Panc1 (cell line): ENCODE measurements around the gene CARNS1. TPM values are rescaled to one million over a fixed set of nuclear protein-coding genes. Genes with fewer than 3 reads are reported as not detected.

Experiments used
- ATAC-seq: fragments of 200-7000 bp; cut with Tn5 transposase; 2 replicates; pipeline ENCODE4 v1.9.1; 2020; ENCODE audit warnings: mild to moderate bottlenecking, moderate library complexity
- BruUV-seq: library from RNA; stranded (reverse); fragments of 400-500 nt; replicated peaks from 2 replicates; lab custom pipeline; 2021; lab: Mats Ljungman, UMichigan
- CTCF ChIA-PET: fragments of 300-600 bp; sonication (Branson Sonifier 250); formaldehyde crosslinking; loops from one replicate; lab custom pipeline; 2022; ENCODE audit warnings: antibody characterized with exemption; lab: Charles Lee
- POLR2A ChIA-PET: fragments of 300-600 bp; sonication (Branson Sonifier 250); formaldehyde crosslinking; loops from one replicate; lab custom pipeline; 2022; ENCODE audit warnings: antibody characterized with exemption; lab: Charles Lee
- DNase-seq: peaks from one replicate; pipeline ENCODE4 v3.0.0-alpha.2; 2010; ENCODE audit warnings: low read depth, low spot score
- H3K27ac ChIP-seq: 2 replicates; pipeline ENCODE4 v1.5.1; 2011; ENCODE audit warnings: mild to moderate bottlenecking, low read length, inconsistent platforms
- H3K27me3 ChIP-seq: fragments of 200-500 bp; sonication (Bioruptor generic); 2 replicates; pipeline ENCODE4 v1.6.0; 2014; ENCODE audit warnings: low read length, inconsistent platforms; ENCODE audit not compliant: control insufficient read depth, insufficient read depth
- H3K36me3 ChIP-seq: fragments of 200-500 bp; sonication (Bioruptor generic); 2 replicates; pipeline ENCODE4 v1.5.1; 2014; ENCODE audit warnings: inconsistent platforms, mild to moderate bottlenecking, low read length, moderate library complexity; ENCODE audit not compliant: control insufficient read depth, insufficient read depth
- H3K4me1 ChIP-seq: 2 replicates; pipeline ENCODE4 v1.5.1; 2011; ENCODE audit warnings: inconsistent platforms, mild to moderate bottlenecking, low read length, moderate library complexity; ENCODE audit not compliant: control insufficient read depth, insufficient read depth
- H3K4me3 ChIP-seq, 2 experiments: 2 replicates each; pipeline ENCODE4 v1.5.1; 2011 to 2012; ENCODE audit warnings: low read depth in 2 of 2, low read length in 2 of 2, mild to moderate bottlenecking in 2 of 2, inconsistent platforms in 1 of 2, moderate library complexity in 1 of 2
- H3K9me3 ChIP-seq: fragments of 200-500 bp; sonication (Bioruptor generic); 2 replicates; pipeline ENCODE4 v1.5.1; 2014; ENCODE audit warnings: low read depth, mild to moderate bottlenecking, inconsistent platforms, low read length, moderate library complexity; ENCODE audit not compliant: control insufficient read depth, insufficient read depth
- CTCF ChIP-seq: fragments of 450-650 bp; IDR thresholded peaks from 2 replicates; pipeline ENCODE4 v1.5.1; 2017; ENCODE audit warnings: mild to moderate bottlenecking
- POLR2AphosphoS5 ChIP-seq: IDR thresholded peaks from 2 replicates; pipeline ENCODE4 v1.6.1; 2012; ENCODE audit warnings: mild to moderate bottlenecking, low read depth, low read length, moderate library complexity
- REST ChIP-seq, 2 experiments: IDR thresholded peaks; 2 replicates each; pipeline ENCODE4 v1.6.1; 2011 to 2012; ENCODE audit warnings: low read depth in 2 of 2, control low read depth in 1 of 2, low read length in 1 of 2, mild to moderate bottlenecking in 1 of 2, moderate library complexity in 1 of 2; ENCODE audit not compliant: insufficient read depth in 1 of 2
- SIN3A ChIP-seq: IDR thresholded peaks from 2 replicates; pipeline ENCODE4 v1.6.1; 2012; ENCODE audit warnings: low read depth, mild to moderate bottlenecking, low read length, moderate library complexity, borderline replicate concordance; ENCODE audit not compliant: insufficient read depth
- TCF7L2 ChIP-seq: IDR thresholded peaks from 2 replicates; pipeline ENCODE4 v1.6.1; 2011; ENCODE audit warnings: mild to moderate bottlenecking, low read depth, low read length, inconsistent platforms
- in situ Hi-C: cut with HindIII; loops from 2 replicates; pipeline ENCODE4 v1.10.0; 2016; ENCODE audit warnings: low sequenced_read_pairs, low pct_unique_long_range_greater_than_20kb
- intact Hi-C: fragments of 100-400 bp; cut with micrococcal nuclease; formaldehyde crosslinking; loops from one replicate; pipeline ENCODE4 v1.10.0; 2022; ENCODE audit not compliant: unreplicated experiment
- total RNA-seq: library from RNA; stranded (reverse); gene quantifications from one replicate; pipeline ENCODE4 v1.2.1, GENCODE V29; 2021; ENCODE audit not compliant: unreplicated experiment

Gene CARNS1
- total RNA-seq, 1 experiment from 2014 or later = 1.0 TPM

- intact Hi-C loops = no loop called here
- Histone ChIP-seq H3K36me3 (peaks cover 2% of the 10 kb centered on the region; the same call in 1 of the 2 replicates), H3K27me3 (no peaks in the 10 kb centered on the region), H3K4me3 (no peak overlapping the region), H3K9me3 (no peaks in the 10 kb centered on the region), H3K27ac (peak overlapping the region; percentile 40), H3K4me1 (peaks cover 68% of the 10 kb centered on the region)
- TF ChIP-seq POLR2AphosphoS5 (peak; percentile 43), CTCF (no peak)
- POLR2A ChIA-PET = interaction anchor here (0.6 to 0.8 kb wide), 2 partner anchors 28 to 35 kb away, joined by 3 to 4 read pairs; partner anchors contain the start of gene PPP1CA
- CTCF ChIA-PET = interaction anchor here (0.5 to 0.8 kb wide), 3 partner anchors 32 to 92 kb away, joined by 3 to 4 read pairs (median 4); no protein-coding TSS in a partner anchor
- in situ Hi-C loops = no loop called here
- ATAC-seq = peak; percentile 10
- no TSS peak for BruUV-seq
- no peak for DNase-seq
Observed at GRCh38 chr11:67436459-67437081, 21.1 kb downstream of the CARNS1 start.

GRCh38 chr11:67437082-67437808, 21.8 kb downstream of the CARNS1 start, which contains the start of gene PTPRCAP:
TSS of gene PTPRCAP (minus strand) at chr11:67437682. CDS start at chr11:67437619, 63 bp downstream.
- intact Hi-C loops (no loop called here), in situ Hi-C loops (no loop called here)
- Histone ChIP-seq H3K27me3 (no peaks in the 10 kb centered on the region), H3K9me3 (no peaks in the 10 kb centered on the region), H3K4me3 (no peak within 1 kb of the TSS), H3K36me3 (peaks cover 2% of the 10 kb centered on the region; the same call in 1 of the 2 replicates), H3K27ac (peak within 1 kb of the TSS; percentile 40), H3K4me1 (peaks cover 75% of the 10 kb centered on the region)
- POLR2A ChIA-PET = interaction anchor here (0.6 kb wide), 1 partner anchor 29 kb away, joined by 3 read pairs; no protein-coding TSS in a partner anchor
- CTCF ChIA-PET = interaction anchor here (0.5 to 0.8 kb wide), 4 partner anchors 31 to 69 kb away, joined by 3 to 5 read pairs (median 4); no protein-coding TSS in a partner anchor
- ATAC-seq = no peak
- DNase-seq = no peak
- TF ChIP-seq CTCF (no peak), SIN3A (no peak), REST (IDR thresholded peaks at IDR 0.05; ENCODE audit: insufficient read depth in 1 of 2, low read depth in 2 of 2, low read length in 1 of 2) (no peak), POLR2AphosphoS5 (0 out of 2 replicates have a peak, but pooled peaks have one; percentile 41), TCF7L2 (no peak)
- BruUV-seq = no TSS peak
